Testis (tissue), 2 donors: Measurements from ENCODE around the gene TPSG1.
"Not testable (repeated sequence)": the region's sequence is repeated elsewhere in the genome, so short reads cannot be mapped to it uniquely, and the experiment has no call there.

Source experiments
- POLR2A ChIP-seq: fragments of 450-650 bp; IDR thresholded peaks from one replicate; pipeline ENCODE4 v1.6.1; 2017; ENCODE audit warnings: antibody characterized with exemption, mild to moderate bottlenecking, moderate library complexity
- TF ChIP-seq, protein P1 (sequence below), 3 experiments: fragments of 450-650 bp in 2 of 3; fragments of 200-600 bp in 1 of 3; sonication (generic) in 1 of 3; IDR thresholded peaks; one replicate each; pipeline ENCODE4 v1.5.1; 2016 to 2019; ENCODE audit warnings: antibody characterized with exemption in 3 of 3, mild to moderate bottlenecking in 2 of 3, moderate library complexity in 1 of 3

DNA sequence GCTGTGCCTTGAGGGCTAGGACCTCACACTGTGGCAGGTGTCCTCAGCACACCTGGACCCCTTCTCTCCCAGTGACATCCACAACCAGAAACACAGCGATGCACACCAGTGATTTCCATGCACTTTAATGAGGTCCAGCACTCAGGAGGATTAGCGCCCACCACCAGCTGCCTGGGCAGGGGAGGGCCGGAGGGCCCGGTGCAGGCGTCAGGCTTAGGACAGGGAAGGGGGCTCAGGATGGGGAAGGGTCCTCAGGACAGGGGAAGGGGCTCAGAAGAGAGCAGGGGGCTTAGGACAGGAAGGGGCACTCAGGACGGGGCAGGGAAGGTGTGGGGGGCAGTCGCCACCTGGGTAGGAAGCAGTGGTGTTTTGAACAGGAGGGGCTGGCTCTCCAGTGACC lies 3.2 kb upstream of the TPSG1 start:
- not testable (repeated sequence) for TF ChIP-seq POLR2A
- TF ChIP-seq, protein P1, sequence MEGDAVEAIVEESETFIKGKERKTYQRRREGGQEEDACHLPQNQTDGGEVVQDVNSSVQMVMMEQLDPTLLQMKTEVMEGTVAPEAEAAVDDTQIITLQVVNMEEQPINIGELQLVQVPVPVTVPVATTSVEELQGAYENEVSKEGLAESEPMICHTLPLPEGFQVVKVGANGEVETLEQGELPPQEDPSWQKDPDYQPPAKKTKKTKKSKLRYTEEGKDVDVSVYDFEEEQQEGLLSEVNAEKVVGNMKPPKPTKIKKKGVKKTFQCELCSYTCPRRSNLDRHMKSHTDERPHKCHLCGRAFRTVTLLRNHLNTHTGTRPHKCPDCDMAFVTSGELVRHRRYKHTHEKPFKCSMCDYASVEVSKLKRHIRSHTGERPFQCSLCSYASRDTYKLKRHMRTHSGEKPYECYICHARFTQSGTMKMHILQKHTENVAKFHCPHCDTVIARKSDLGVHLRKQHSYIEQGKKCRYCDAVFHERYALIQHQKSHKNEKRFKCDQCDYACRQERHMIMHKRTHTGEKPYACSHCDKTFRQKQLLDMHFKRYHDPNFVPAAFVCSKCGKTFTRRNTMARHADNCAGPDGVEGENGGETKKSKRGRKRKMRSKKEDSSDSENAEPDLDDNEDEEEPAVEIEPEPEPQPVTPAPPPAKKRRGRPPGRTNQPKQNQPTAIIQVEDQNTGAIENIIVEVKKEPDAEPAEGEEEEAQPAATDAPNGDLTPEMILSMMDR (IDR thresholded peaks at IDR 0.05): not testable (repeated sequence)
